ENCODE results near the gene TPBGL. TPM values are rescaled to one million over a fixed set of nuclear protein-coding genes. Genes with fewer than 3 reads are reported as not detected.

Gene TPBGL
- total RNA-seq, 4 donors from 2014 or later, result 0.26 to 0.40 (median 0.33) TPM; not detected in 1

DNA sequence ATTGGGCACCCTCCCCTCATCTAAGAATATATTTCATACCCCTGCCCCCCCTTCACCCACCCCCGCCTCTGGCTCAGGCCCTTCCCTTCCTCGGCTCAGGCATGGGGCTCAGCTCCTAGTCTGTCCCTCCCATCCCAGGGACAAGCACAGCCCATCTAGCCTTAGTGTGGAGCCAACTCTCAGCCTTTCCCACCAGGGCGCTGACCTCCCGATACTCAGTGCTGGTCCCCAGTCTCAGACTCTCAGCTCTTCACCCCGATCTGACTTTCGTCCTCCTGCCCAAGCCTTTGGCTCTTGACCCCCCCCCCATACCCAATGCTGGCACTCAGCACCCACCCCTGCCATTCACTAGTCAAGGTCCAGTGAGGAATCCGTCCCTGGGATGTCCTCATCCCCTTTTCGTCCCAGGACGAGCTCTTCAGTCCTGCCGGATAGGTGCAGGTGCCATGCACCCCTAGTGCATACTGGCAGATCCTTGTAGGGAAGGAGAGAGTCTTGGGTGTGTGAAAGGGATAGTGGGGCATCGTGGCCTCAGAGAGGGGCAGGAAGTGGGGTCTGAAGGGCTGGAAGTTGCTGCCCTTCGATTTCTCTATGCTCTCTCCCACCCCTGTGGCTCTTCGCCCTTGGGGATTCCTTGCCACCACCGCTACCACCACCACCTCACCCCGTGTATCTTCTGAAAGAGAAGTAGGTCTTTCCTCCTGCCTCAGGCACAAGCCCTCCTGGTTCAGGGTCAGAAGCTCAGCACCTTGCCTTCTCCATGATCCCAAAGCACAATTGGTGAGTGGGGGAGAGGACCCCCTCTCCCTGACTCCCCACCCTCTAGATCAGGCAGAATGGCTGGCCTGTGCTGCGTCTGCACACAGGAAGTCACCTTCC is 2.4 kb downstream of the TPBGL start:
- H3K27ac ChIP-seq (replicated peaks in 1 of 4), result no peak overlapping the region
- H3K4me1 ChIP-seq, result peaks cover 6 to 26% (median 21%) of the 10 kb centered on the region in 4 donors
- H3K36me3 ChIP-seq, result no peaks in the 10 kb centered on the region
- 83% methylated on average over 16 of the region's 16 CpGs for WGBS
- H3K27me3 ChIP-seq, result peaks cover 8 to 84% (median 31%) of the 10 kb centered on the region in 4 donors
- intact Hi-C loops (cut with DNase I), result loop anchor here (5.0 kb wide), 1 partner anchor 316 kb away; no protein-coding TSS in a partner anchor
- TF ChIP-seq, protein P1, sequence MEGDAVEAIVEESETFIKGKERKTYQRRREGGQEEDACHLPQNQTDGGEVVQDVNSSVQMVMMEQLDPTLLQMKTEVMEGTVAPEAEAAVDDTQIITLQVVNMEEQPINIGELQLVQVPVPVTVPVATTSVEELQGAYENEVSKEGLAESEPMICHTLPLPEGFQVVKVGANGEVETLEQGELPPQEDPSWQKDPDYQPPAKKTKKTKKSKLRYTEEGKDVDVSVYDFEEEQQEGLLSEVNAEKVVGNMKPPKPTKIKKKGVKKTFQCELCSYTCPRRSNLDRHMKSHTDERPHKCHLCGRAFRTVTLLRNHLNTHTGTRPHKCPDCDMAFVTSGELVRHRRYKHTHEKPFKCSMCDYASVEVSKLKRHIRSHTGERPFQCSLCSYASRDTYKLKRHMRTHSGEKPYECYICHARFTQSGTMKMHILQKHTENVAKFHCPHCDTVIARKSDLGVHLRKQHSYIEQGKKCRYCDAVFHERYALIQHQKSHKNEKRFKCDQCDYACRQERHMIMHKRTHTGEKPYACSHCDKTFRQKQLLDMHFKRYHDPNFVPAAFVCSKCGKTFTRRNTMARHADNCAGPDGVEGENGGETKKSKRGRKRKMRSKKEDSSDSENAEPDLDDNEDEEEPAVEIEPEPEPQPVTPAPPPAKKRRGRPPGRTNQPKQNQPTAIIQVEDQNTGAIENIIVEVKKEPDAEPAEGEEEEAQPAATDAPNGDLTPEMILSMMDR (IDR thresholded peaks at IDR 0.05), result no peak
- TF ChIP-seq POLR2AphosphoS5 (IDR thresholded peaks at IDR 0.05) (no peak), EP300 (IDR thresholded peaks at IDR 0.05) (no peak), POLR2A (IDR thresholded peaks at IDR 0.05; ENCODE audit: low read depth) (no peak)
- no peak for DNase-seq (ENCODE audit: extremely low spot score)
- no peaks in the 10 kb centered on the region for H3K9me3 ChIP-seq
- H3K4me3 ChIP-seq, result peak overlapping the region in 1 of 4 donors; percentile 45

DNA sequence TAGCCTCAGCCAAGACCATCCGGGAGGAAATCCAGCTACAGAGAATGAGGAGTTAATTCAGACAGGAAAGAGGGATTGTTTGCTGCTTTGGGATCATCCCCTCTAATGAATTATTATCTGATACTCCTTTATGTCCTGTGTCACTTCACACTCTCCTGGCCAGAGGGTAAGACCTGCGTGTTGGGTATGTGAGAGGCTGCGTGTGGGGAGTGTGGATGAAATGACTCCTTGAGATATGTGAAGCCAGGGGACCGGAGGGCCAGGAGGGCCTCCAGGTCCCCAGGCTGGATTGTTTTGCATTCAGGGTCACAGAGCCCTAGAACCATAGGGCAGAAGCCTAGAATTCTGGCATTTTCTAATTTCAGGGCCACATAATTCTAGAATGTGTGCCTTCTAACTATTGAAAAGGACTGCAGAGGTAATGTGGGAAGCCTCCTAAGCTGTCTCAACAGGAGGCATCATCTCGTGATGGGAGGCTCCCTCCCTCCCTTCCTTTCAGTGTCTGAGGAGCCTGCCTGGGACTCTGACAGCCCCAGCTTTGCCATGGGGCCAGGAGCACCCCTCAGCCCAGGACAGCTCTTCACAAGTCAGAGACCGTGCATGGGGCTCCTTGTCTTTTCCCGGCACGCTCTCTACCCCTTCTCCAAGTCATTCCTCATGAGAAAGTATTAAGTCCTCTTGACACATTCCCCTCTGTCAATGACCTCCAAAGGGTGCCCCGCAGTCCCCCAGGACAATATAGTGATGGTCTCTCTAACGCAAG is 3.7 kb downstream of the TPBGL start:
- peaks cover 8 to 77% (median 31%) of the 10 kb centered on the region in 4 donors for H3K27me3 ChIP-seq
- H3K36me3 ChIP-seq, result no peaks in the 10 kb centered on the region
- H3K27ac ChIP-seq (replicated peaks in 1 of 4), result no peak overlapping the region
- intact Hi-C loops (cut with DNase I), result loop anchor here (5.0 kb wide), 1 partner anchor 317 kb away; no protein-coding TSS in a partner anchor
- no peak overlapping the region for H3K4me3 ChIP-seq
- WGBS, result 79% methylated on average over 10 of the region's 10 CpGs
- DNase-seq (ENCODE audit: extremely low spot score), result no peak
- H3K9me3 ChIP-seq, result no peaks in the 10 kb centered on the region
- H3K4me1 ChIP-seq, result peaks cover 6 to 30% (median 24%) of the 10 kb centered on the region in 4 donors
- no peak for TF ChIP-seq POLR2A (IDR thresholded peaks at IDR 0.05; ENCODE audit: low read depth)
- no peak for TF ChIP-seq EP300 (IDR thresholded peaks at IDR 0.05)
- TF ChIP-seq POLR2AphosphoS5 (IDR thresholded peaks at IDR 0.05), result no peak
- TF ChIP-seq, protein P1 (IDR thresholded peaks at IDR 0.05), result no peak

DNA sequence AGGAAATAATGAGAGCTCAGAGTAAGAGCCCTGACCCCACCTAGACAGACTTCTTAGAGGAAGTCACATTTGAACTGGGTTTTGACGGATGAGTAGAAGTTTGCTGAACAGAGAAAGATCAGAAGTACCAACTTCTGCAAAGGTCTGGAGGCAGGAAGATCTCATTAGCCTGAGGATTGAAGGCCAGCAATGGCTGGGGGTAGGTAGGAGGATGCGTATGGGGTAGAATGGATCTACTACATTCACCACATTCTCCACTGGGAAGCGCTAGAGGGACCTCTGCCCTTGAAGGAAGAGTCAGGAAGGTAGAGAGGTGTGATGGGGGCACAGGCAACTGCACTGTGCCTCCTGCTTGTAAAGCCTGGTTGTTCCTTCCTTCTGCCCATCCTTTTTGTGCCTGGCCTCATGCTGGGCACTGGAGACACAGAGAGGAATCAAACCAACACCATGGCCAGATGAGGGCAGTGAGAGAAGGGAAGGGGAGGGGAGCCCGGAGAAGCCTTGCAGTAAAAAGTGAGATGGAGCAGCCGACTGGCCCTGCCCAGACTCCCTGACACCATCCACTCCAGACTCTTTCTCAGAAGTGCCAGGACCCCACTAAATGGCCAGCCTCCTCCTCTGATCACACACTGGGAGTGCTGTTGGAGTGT is 4.9 kb downstream of the TPBGL start:
- intact Hi-C loops (cut with DNase I), result no loop called here
- peaks cover 3 to 26% (median 20%) of the 10 kb centered on the region in 4 donors for H3K4me1 ChIP-seq
- peaks cover 4 to 73% (median 21%) of the 10 kb centered on the region in 4 donors for H3K27me3 ChIP-seq
- WGBS, result 84% methylated on average over 5 of the region's 5 CpGs
- H3K27ac ChIP-seq (replicated peaks in 1 of 4), result no peak overlapping the region
- H3K36me3 ChIP-seq, result no peaks in the 10 kb centered on the region
- TF ChIP-seq EP300 (IDR thresholded peaks at IDR 0.05) (no peak), POLR2A (IDR thresholded peaks at IDR 0.05; ENCODE audit: low read depth) (no peak), POLR2AphosphoS5 (IDR thresholded peaks at IDR 0.05) (no peak)
- TF ChIP-seq, protein P1 (IDR thresholded peaks at IDR 0.05), result no peak
- no peak overlapping the region for H3K4me3 ChIP-seq
- no peaks in the 10 kb centered on the region for H3K9me3 ChIP-seq
- DNase-seq (ENCODE audit: extremely low spot score), result no peak

DNA sequence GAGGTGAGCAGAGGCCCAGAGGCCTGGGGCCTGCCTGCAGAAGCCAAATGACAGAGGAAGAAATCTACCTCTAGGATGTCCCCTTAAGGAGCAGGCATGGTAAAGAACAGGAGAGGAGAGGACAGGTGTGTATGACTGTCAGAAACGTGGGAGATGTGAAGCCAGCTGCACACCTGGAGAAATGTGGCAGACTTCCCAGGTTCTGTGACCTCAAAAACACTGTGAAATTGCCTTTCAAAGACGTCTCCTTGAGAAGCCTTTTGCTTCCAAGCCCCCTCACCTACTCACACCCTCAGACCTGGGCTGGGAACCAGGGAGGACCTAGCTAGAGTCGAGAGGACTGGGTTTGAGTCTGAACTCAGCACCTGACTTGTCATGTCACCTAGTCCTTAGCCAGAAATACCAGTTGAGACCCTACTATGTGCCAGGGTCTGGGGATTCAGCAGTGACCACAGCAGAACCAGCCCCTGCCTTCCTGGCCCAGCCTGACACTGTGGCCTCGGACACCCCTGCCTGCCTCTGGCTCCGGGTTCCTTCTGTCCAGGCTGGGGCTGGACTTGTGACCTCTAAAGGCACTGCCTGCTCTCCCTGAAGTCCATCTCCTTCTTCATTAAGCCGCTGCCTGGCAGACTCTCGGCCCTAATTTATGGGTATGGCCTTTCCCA is 5.6 kb downstream of the TPBGL start:
- peaks cover 0 to 20% (median 13%) of the 10 kb centered on the region in 4 donors for H3K4me1 ChIP-seq
- H3K4me3 ChIP-seq, result no peak overlapping the region
- TF ChIP-seq, protein P1 (IDR thresholded peaks at IDR 0.05), result no peak
- TF ChIP-seq EP300 (IDR thresholded peaks at IDR 0.05), result no peak
- TF ChIP-seq POLR2AphosphoS5 (IDR thresholded peaks at IDR 0.05), result no peak
- no peak for TF ChIP-seq POLR2A (IDR thresholded peaks at IDR 0.05; ENCODE audit: low read depth)
- no peak for DNase-seq (ENCODE audit: extremely low spot score)
- H3K27ac ChIP-seq (replicated peaks in 1 of 4), result no peak overlapping the region
- H3K36me3 ChIP-seq, result no peaks in the 10 kb centered on the region
- H3K27me3 ChIP-seq, result peaks cover 0 to 73% (median 18%) of the 10 kb centered on the region in 4 donors
- intact Hi-C loops (cut with DNase I), result no loop called here
- WGBS, result 84% methylated on average over 7 of the region's 7 CpGs
- H3K9me3 ChIP-seq, result no peaks in the 10 kb centered on the region
